ENCODE data around the gene CLK4. TPM values are rescaled to one million over a fixed set of nuclear protein-coding genes. Genes with fewer than 3 reads are reported as not detected.

The CLK4 gene
- total RNA-seq: 10 to 100 TPM; 15.6 to 17.5 TPM
- long read RNA-seq, transcript CLK4-208 (2 exons, 1,690 nt): major isoform, 5 of 24 reads
- long read RNA-seq, partial matches to known transcripts: 1 of 24 reads
- long read RNA-seq, other reads (novel, unspliced or antisense): 16 of 24 reads

DNA sequence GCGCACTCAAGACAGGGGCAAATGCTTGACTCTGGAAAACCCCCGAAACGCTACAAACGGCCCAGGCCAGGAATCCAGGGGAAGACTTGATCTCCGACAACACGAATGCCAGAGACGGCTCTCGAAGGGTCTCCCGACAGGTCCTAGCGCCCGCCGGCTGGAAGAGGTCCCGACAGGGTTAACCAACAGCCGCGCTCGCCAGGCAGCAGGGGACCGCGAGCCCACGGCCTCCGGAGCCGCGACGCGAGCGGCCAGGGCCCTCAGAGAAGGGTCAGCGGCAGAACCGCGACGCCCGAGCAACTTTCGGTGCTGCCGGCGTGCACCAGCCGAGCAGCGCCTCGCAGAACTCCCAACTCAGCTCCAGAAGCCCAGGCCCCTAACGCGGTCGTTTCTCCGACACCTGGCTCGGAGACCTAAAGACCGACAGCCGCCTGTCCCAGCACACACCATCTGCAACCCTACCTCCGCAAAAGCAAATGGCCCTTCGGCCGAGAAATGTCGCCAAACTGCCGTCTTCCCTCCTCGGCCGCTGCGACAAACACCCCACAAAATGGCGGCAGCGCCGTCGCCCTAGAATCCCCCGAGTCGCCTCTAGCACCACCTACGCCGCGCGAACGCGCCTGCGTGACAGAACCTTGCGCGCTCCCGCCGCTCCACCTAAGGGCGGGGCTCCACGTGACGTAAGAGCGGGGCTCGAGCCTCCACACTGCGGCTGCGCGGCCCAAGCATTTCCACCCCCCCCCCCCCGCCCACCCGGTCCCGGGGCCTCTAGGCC is at the start of gene CLK4:
Gene CLK4, minus strand, starts transcription at position 567 of the 775 bp plus-strand sequence. CDS start 3,634 bp downstream, outside the sequence.
- intact Hi-C loops (cut with DNase I): no loop called here
- peak; percentile 97 for DNase-seq
- ATAC-seq: peak; percentile 98

- DNase-seq (no peak), ATAC-seq (no peak)
- intact Hi-C loops (cut with DNase I): no loop called here
Observed at GRCh38 chr5:178675922-178676321, 49.1 kb upstream of the CLK4 start.

- no peak for ATAC-seq
- intact Hi-C loops (cut with DNase I): no loop called here
- DNase-seq: no peak
Observed at GRCh38 chr5:178674334-178674733, 47.5 kb upstream of the CLK4 start.

- DNase-seq (no peak), ATAC-seq (no peak)
- intact Hi-C loops (cut with DNase I): no loop called here
Observed at GRCh38 chr5:178673801-178674295, 47.0 kb upstream of the CLK4 start.

GRCh38 chr5:178672630-178673029 is 45.8 kb upstream of the CLK4 start:
- intact Hi-C loops (cut with DNase I): no loop called here
- no peak for DNase-seq
- no peak for ATAC-seq

DNA sequence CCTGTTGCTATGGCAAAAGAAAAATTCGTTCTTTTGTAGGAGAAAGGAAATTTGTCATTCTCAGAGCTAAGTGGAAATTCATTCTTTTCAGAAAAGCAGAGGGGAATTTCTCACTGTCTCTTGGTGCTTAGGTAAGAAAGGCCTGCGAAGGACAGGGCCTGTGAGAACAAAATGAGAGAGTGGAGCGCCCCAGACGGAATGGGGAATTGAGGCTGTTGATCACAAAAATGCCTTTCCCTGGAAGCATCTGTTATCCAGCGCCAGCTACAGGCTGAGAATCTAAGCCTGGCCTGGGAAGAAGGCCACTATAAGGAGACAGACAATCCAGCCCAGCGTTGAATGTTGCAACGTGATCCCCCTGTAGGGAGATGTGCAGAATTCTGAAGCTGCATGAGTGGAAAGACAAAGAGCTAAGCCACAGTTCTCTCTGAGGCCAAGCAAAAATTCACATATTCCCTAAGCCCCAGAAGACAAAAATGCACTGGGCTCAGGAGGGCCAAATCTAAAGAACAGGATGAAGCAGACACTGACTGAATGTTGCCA is 44.8 kb upstream of the CLK4 start:
- DNase-seq: no peak
- ATAC-seq: no peak
- intact Hi-C loops (cut with DNase I): no loop called here

- intact Hi-C loops (cut with DNase I): no loop called here
- ATAC-seq (no peak), DNase-seq (no peak)
Observed at GRCh38 chr5:178670351-178670885, 43.6 kb upstream of the CLK4 start.

- intact Hi-C loops (cut with DNase I): no loop called here
- ATAC-seq (no peak), DNase-seq (no peak)
Observed at GRCh38 chr5:178668579-178668978, 41.7 kb upstream of the CLK4 start.

DNA sequence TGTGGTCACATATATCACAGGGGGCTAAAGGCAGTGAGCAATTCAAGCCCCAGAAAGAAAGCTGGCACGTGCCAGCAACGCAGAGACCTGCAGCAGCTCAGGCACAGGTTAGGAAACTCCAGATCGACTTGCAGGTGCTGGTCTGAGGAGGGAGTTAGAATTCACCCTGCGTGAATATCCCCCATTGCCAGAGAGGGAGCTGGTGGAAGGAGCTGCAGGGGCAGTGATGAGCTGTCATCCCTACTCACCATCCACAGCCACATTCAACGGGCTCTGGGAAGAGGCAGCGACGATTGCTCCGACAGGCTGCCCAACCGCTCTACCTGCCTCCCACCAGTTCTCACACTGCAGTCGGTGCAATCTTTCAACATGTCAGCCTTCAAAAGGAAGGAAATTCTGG is 40.8 kb upstream of the CLK4 start:
- ATAC-seq (no peak), DNase-seq (no peak)
- intact Hi-C loops (cut with DNase I): no loop called here

- intact Hi-C loops (cut with DNase I): no loop called here
- ATAC-seq (no peak), DNase-seq (no peak)
Observed at GRCh38 chr5:178667101-178667500, 40.3 kb upstream of the CLK4 start.

DNA sequence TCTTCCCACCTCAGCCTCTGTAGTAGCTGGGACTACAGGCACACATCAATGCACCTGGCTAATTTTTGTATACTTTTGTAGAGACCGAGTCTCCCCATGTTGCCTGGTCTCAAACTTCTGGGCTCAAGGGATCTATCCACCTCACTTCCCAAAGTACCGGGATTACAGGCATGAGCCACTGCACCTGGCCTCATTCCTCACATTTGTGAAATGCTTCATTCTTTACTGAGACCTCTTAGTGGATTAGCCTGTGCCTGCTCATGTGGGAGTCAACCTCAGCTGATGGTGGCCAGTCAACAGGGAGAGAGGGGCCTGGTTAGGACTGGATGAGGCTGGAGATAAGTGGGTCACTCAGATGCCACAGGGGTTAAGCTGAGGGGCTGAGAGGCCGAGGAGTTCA is 37.3 kb upstream of the CLK4 start:
- ATAC-seq (no peak), DNase-seq (no peak)
- intact Hi-C loops (cut with DNase I): no loop called here

DNA sequence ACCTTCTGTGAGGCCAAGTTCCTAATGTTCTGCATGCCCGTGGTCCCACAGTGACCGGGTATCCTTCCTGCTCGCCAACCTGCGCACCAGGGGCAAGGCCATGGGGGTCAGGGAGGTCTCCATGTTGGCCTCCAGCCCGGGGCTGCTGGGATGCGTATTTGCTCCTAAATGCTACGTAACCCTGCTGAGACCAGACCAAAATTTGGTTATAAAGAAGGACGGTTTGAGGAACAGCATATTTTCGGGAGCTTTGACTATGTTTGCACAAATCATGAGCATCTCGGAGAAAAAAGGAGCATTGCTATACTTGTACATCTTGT is 35.7 kb upstream of the CLK4 start:
- DNase-seq: no peak
- ATAC-seq: no peak
- intact Hi-C loops (cut with DNase I): no loop called here

- ATAC-seq (no peak), DNase-seq (no peak)
- intact Hi-C loops (cut with DNase I): no loop called here
Observed at GRCh38 chr5:178661836-178662540, 35.1 kb upstream of the CLK4 start.

DNA sequence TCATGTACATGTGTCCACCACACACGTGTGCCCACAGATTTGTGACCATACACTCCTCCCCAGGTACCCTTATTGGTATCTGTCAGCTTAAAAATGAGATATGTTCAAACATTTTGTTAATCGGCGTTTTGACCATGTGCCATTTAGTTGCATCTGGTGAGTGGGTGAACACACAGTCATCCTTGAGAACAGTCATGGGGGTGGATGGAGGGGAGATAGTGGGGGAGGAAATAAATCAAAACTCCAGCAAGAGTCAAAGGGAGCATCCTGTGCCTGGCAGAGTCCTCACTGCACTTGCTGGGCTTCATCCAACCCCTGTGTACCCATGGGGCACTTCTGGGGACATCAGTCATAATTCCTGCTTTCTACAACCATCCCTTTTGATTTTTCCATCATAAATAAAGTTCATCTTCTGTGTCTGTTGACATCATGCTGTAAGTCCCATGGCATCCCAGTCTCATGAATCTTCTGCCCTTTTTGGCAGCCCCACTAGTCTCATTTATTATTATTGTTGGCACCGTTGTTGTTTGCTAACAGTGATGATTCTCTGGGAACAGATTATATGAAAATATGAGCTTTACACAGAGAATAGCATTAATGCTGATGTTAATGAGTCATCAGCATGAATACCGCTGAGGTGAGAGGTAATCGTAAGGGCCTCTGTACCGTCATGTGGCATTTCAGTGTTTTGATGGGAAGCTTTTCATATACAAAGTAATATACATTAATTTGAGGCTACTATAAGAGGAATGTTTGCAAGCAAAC is 24.4 kb upstream of the CLK4 start:
- DNase-seq: no peak
- intact Hi-C loops (cut with DNase I): no loop called here
- ATAC-seq: no peak

GRCh38 chr5:178650214-178650613 is 23.4 kb upstream of the CLK4 start:
- DNase-seq (no peak), ATAC-seq (no peak)
- intact Hi-C loops (cut with DNase I): no loop called here

DNA sequence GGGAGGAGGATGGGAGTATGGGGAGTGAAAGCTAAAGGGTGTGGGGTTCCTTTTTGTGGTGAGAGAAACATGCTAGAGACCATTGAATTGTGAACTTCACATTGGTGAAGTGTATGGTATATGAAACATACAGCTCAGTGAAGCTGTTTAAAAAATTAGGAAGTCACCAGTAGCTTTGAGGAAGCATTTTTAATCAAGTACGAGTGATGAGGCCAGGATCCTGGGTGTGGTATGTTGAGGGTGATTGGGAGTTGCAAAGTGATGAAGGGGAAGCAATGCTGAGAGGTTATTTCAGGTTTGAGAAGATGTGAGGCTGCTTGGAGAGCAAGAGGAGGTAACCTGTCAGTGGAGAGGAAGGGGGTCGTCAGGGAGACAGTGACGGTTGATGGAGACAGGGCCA is 22.7 kb upstream of the CLK4 start:
- DNase-seq: no peak
- intact Hi-C loops (cut with DNase I): no loop called here
- ATAC-seq: no peak

DNA sequence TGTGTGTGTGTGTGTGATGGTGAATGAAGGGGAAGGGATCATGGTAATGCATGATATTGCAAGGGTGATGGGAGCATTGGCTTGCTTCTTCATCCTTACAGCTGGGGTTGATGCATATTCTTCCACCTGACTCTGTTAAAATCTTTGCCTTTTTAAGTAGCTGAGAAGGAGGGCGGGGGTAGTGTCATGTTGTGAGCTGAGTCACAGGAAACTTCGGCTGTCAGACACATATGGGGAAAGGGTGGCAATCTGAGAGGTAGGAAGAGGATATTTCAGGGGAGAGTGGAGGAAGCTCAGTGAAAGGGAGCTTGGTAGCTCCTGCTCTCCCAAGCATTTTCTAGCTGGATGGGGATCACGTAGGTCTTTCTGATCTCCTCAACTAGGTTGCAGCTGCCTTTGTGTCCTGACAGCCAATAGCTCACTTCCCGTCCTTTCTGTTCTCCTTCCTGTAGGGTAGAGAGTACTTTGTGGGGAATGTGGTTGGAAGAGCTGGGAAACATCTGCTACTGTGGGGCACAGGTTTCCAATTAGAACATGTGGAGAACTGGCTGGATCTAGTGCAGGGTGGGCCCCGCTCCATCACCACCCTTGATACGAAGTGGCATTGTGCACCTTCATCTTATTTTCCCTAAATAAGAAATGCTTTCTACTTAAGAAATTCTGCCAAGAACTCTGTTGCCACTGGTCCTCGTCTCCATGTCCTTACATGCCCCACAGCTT is 18.1 kb upstream of the CLK4 start:
- ATAC-seq: no peak
- intact Hi-C loops (cut with DNase I): no loop called here
- no peak for DNase-seq

DNA sequence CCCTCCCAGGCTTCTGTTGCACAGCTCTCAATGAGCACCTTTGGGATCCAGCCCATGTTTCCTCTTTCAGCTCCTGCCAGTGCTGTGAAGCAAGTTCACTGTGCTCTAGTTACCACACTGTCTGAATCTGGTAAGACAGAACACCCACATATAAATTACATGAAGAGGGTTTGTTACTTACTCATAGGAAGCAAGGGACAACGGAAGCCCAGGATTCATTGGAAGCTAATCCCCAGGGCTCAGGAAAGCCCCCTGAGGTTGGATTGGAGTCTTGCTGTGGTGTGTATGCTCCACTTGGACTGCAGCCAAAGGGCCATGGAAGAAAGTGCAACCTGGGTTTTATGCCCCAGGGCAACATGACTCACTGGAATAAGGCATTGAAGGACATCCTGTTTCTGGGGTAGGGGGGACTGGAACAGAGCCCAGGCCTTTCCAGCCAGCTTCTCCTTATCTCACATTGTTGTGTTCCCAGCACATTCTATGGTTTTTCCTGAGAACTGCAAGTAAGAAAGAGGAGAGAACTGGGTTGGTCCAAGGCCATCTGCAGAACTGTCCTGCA is 15.6 kb upstream of the CLK4 start:
- DNase-seq: no peak
- ATAC-seq: peak in 1 of 2 donors; percentile 59
- intact Hi-C loops (cut with DNase I): no loop called here

All from left cardiac atrium (tissue), 4 donors.